Measurements from ENCODE around the gene TCEA2.

Gene TCEA2

GRCh38 chr20:64047968-64048401 is 15.0 kb upstream of the TCEA2 start:
- TF ChIP-seq CTCF (IDR thresholded peaks at IDR 0.05; ENCODE audit: low read depth, low read length) = no peak
- no peak for DNase-seq (ENCODE audit: extremely low read depth, low read depth)

- DNase-seq (ENCODE audit: extremely low read depth, low read depth) = no peak
- no peak for TF ChIP-seq CTCF (IDR thresholded peaks at IDR 0.05; ENCODE audit: low read depth, low read length)
Observed at GRCh38 chr20:64048402-64049044, 14.5 kb upstream of the TCEA2 start.

- DNase-seq (ENCODE audit: extremely low read depth, low read depth) = no peak
- TF ChIP-seq CTCF (IDR thresholded peaks at IDR 0.05; ENCODE audit: low read depth, low read length) = no peak
Observed at GRCh38 chr20:64049060-64049877, 13.7 kb upstream of the TCEA2 start, which contains the start of gene SOX18. SOX18 (minus strand) TSS chr20:64049639; CDS start chr20:64049516, 123 bp downstream.

GRCh38 chr20:64049878-64050260 is 13.1 kb upstream of the TCEA2 start:
- DNase-seq (ENCODE audit: extremely low read depth, low read depth) = no peak

GRCh38 chr20:64050261-64051032 is 12.6 kb upstream of the TCEA2 start:
- no peak for TF ChIP-seq CTCF (IDR thresholded peaks at IDR 0.05; ENCODE audit: low read depth, low read length)
- DNase-seq (ENCODE audit: extremely low read depth, low read depth) = no peak

More at GRCh38 chr20:64049878-64050260, 13.1 kb upstream of the TCEA2 start:
- no peak for TF ChIP-seq CTCF (IDR thresholded peaks at IDR 0.05; ENCODE audit: low read depth, low read length)

DNA sequence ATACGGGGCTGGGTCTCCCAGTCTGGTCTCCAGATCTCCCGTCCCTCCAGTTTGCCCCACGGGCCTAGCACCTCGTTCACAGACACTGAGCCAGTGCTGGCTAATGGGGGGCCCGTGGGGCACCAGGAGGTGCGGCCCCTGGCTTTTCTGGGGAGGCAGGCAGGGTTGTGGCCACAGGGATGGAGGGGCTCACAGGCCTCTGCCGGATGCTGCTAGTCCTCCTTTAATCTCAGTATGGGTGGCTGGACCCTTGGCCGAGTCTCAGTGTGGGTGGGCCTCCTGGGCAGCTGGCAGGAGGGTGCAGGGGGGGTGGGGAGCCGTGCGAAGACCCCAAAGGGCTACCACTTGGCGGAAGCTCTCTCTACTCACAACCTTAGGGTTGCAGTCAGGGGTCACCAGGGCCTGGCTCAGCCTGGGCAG is 12.0 kb upstream of the TCEA2 start:
- DNase-seq (ENCODE audit: extremely low read depth, low read depth) = no peak
- no peak for TF ChIP-seq CTCF (IDR thresholded peaks at IDR 0.05; ENCODE audit: low read depth, low read length)
